ENCODE data around the gene C5.

DNA sequence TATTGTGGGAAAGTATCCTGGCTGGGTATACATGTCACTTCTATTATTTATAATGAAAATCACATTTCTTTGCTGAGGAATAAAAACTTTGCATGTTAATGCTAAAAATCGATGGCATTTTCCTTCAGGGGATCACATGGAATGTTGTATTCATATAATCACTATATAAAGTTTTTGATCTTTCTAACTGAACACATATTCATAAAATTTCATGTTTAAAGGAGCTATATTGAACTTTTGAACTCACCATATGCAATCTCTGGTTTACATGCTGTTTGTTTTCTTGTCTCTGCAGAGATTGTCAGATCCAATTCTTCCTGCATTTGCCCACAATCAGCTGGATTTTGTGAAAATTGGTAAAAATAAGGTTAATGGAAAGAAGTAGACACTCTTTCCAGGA is 90.1 kb downstream of the C5 start:
- TF ChIP-seq, protein P1, sequence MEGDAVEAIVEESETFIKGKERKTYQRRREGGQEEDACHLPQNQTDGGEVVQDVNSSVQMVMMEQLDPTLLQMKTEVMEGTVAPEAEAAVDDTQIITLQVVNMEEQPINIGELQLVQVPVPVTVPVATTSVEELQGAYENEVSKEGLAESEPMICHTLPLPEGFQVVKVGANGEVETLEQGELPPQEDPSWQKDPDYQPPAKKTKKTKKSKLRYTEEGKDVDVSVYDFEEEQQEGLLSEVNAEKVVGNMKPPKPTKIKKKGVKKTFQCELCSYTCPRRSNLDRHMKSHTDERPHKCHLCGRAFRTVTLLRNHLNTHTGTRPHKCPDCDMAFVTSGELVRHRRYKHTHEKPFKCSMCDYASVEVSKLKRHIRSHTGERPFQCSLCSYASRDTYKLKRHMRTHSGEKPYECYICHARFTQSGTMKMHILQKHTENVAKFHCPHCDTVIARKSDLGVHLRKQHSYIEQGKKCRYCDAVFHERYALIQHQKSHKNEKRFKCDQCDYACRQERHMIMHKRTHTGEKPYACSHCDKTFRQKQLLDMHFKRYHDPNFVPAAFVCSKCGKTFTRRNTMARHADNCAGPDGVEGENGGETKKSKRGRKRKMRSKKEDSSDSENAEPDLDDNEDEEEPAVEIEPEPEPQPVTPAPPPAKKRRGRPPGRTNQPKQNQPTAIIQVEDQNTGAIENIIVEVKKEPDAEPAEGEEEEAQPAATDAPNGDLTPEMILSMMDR (IDR thresholded peaks at IDR 0.05): no peak
- no peak for TF ChIP-seq POLR2A (IDR thresholded peaks at IDR 0.05)
